ENCODE measurements around the gene GFOD1.

GRCh38 chr6:13513626-13514502 lies 26.5 kb upstream of the GFOD1 start:
- TF ChIP-seq CTCF (IDR thresholded peaks at IDR 0.05; ENCODE audit: low read depth, low read length, missing input control) (no peak), REST (IDR thresholded peaks at IDR 0.05) (no peak), YY1 (IDR thresholded peaks at IDR 0.05) (no peak), TAF1 (conservative IDR thresholded peaks at IDR 0.05) (no peak)
